Measurements from ENCODE around the gene AGAP3. TPM values are rescaled to one million over a fixed set of nuclear protein-coding genes. Genes with fewer than 3 reads are reported as not detected.

AGAP3 gene
- total and polyA plus RNA-seq, 4 donors: 45.7 to 247 (median 134) TPM

DNA sequence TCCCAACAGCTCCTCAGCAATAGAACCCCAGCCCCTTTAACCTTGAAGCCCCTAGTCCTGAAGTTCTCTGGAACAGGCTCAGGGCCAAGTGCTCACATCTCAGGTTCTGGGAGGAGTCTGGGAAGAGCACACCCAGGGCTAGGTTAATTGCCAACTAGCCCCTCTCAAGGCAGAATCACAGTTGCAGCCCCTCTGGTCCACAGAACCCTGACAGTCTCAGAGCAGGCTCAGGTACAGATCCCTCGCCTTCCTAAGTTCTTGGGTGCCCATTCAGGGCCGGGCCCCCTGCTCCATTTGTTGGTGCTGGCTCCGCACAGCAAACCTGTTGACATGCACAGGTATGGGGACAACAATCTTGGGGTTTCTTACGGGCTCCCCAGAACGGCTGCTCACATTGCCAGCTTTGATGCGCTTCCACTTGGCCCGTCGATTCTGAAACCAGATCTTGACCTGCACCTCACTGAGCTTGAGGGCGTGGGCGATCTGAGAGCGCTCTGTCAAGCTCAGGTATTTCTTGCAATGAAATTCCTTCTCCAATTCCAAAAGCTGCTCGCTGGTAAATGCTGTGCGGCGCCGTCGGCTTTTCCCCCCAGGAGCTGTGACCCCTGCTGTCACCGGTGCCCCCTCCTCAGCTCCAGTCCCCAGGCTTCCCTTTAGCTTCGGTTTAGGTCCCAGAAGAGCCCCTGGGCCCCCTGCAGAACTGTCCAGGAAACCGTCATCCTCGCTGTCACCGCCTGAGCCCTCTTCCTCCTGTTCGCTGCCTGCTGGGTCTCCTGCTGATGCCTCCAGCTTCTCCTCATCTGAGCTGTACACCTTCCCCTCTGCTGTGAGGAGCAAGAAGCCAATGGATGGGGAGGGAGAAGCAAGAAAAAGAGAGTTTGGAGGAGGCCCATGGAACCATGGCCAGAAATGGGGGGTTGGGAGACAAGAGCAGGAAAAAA is 62.3 kb downstream of the AGAP3 start:
- Histone ChIP-seq H3K27ac (ENCODE audit: low read depth, low read length) (no peak overlapping the region), H3K36me3 (ENCODE audit: control insufficient read depth, insufficient read depth, low read length) (peaks cover 17% of the 10 kb centered on the region), H3K9me3 (ENCODE audit: control insufficient read depth, insufficient read depth, low read length) (no peaks in the 10 kb centered on the region), H3K4me3 (ENCODE audit: low read depth, low read length) (no peak overlapping the region), H3K4me1 (ENCODE audit: control insufficient read depth, insufficient read depth, low read length) (peaks cover 11% of the 10 kb centered on the region), H3K27me3 (ENCODE audit: control insufficient read depth, insufficient read depth, low read length) (peaks cover 6% of the 10 kb centered on the region)
- 57% methylated on average over 21 of the region's 22 CpGs for WGBS (ENCODE audit: insufficient coverage)
- no peak for DNase-seq (ENCODE audit: low read depth in 4 of 6, low spot score in 6 of 6)

- H3K9me3 ChIP-seq (ENCODE audit: control insufficient read depth, insufficient read depth, low read length): no peaks in the 10 kb centered on the region
- no peak overlapping the region for H3K4me3 ChIP-seq (ENCODE audit: low read depth, low read length)
- H3K36me3 ChIP-seq (ENCODE audit: control insufficient read depth, insufficient read depth, low read length): peaks cover 4% of the 10 kb centered on the region
- H3K27me3 ChIP-seq (ENCODE audit: control insufficient read depth, insufficient read depth, low read length): peaks cover 9% of the 10 kb centered on the region
- peaks cover 6% of the 10 kb centered on the region for H3K4me1 ChIP-seq (ENCODE audit: control insufficient read depth, insufficient read depth, low read length)
- DNase-seq (ENCODE audit: low read depth in 4 of 6, low spot score in 6 of 6): no peak
- H3K27ac ChIP-seq (ENCODE audit: low read depth, low read length): no peak overlapping the region
- WGBS (ENCODE audit: insufficient coverage): 63% methylated on average over 1 of the region's 3 CpGs
Observed at GRCh38 chr7:151150388-151150787, 64.1 kb downstream of the AGAP3 start.

GRCh38 chr7:151152643-151153513 is 66.6 kb downstream of the AGAP3 start:
- DNase-seq (ENCODE audit: low read depth in 4 of 6, low spot score in 6 of 6): peak in 1 of 6 donors; percentile 44
- Histone ChIP-seq H3K27ac (ENCODE audit: low read depth, low read length) (no peak overlapping the region), H3K36me3 (ENCODE audit: control insufficient read depth, insufficient read depth, low read length) (peaks cover 3% of the 10 kb centered on the region), H3K4me1 (ENCODE audit: control insufficient read depth, insufficient read depth, low read length) (peaks cover 6% of the 10 kb centered on the region), H3K4me3 (ENCODE audit: low read depth, low read length) (no peak overlapping the region), H3K9me3 (ENCODE audit: control insufficient read depth, insufficient read depth, low read length) (no peaks in the 10 kb centered on the region), H3K27me3 (ENCODE audit: control insufficient read depth, insufficient read depth, low read length) (peaks cover 11% of the 10 kb centered on the region)
- 25% methylated on average over 3 of the region's 6 CpGs for WGBS (ENCODE audit: insufficient coverage)

GRCh38 chr7:151157645-151158329 is 71.5 kb downstream of the AGAP3 start:
- Histone ChIP-seq H3K4me3 (ENCODE audit: low read depth, low read length) (no peak overlapping the region), H3K27me3 (ENCODE audit: control insufficient read depth, insufficient read depth, low read length) (peaks cover 7% of the 10 kb centered on the region), H3K9me3 (ENCODE audit: control insufficient read depth, insufficient read depth, low read length) (no peaks in the 10 kb centered on the region), H3K27ac (ENCODE audit: low read depth, low read length) (no peak overlapping the region), H3K36me3 (ENCODE audit: control insufficient read depth, insufficient read depth, low read length) (no peaks in the 10 kb centered on the region), H3K4me1 (ENCODE audit: control insufficient read depth, insufficient read depth, low read length) (no peaks in the 10 kb centered on the region)
- WGBS (ENCODE audit: insufficient coverage): 54% methylated on average over 3 of the region's 7 CpGs
- no peak for DNase-seq (ENCODE audit: low read depth in 4 of 6, low spot score in 6 of 6)

DNA sequence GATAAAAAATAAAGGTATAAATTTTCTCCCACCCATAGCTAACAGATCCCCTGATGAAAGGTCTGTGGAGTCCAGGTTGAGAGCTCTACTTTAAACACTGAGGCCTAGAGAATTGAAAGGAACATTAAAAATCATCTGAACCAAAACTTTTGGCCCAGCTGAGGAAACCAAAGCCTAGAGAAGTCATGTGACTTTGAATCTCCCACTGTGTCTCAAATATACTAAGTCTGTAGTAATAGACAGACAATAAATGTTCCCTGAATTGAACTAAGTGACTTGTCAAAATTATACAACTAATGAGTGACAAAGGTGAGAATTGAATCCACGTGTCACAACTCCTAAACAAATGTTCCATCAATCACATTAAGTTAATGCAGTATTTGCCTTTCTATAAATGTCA is 75.5 kb downstream of the AGAP3 start:
- peaks cover 32% of the 10 kb centered on the region for H3K27me3 ChIP-seq (ENCODE audit: control insufficient read depth, insufficient read depth, low read length)
- H3K27ac ChIP-seq (ENCODE audit: low read depth, low read length): no peak overlapping the region
- DNase-seq (ENCODE audit: low read depth in 4 of 6, low spot score in 6 of 6): no peak
- no peaks in the 10 kb centered on the region for H3K36me3 ChIP-seq (ENCODE audit: control insufficient read depth, insufficient read depth, low read length)
- H3K4me1 ChIP-seq (ENCODE audit: control insufficient read depth, insufficient read depth, low read length): peaks cover 3% of the 10 kb centered on the region
- WGBS (ENCODE audit: insufficient coverage): no CpG with 5 or more reads among the region's 1 CpG
- H3K9me3 ChIP-seq (ENCODE audit: control insufficient read depth, insufficient read depth, low read length): no peaks in the 10 kb centered on the region
- H3K4me3 ChIP-seq (ENCODE audit: low read depth, low read length): no peak overlapping the region

DNA sequence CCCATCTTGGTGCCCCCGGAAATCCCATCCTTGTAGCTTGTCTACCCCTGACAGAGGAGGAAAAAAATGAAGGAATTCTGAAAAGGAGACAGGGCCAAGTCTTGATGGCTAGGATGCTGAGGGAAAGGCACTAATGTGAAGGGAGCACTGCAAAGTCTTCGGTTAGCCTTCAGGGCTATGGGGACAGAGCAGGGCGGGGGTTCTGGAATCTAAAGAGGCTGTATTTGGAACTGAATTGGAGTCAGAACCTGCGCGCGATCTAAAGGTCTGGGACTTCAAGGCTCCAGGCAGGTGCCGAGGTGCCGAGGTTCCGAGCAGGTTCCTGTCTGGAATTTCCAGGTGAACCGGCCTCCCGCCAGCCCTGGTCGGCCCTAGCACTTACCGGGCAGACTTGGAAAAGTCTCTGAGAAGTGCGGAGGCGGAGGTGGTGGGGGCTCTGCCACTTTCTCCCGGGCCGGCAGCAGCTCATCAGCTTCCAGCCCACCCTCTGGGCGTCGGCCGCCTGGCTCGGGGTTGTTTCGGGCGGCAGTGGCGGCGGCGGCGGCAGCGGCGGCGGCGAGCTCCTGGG is 80.4 kb downstream of the AGAP3 start:
- Histone ChIP-seq H3K4me1 (ENCODE audit: control insufficient read depth, insufficient read depth, low read length) (peaks cover 13% of the 10 kb centered on the region), H3K27ac (ENCODE audit: low read depth, low read length) (no peak overlapping the region), H3K4me3 (ENCODE audit: low read depth, low read length) (no peak overlapping the region), H3K36me3 (ENCODE audit: control insufficient read depth, insufficient read depth, low read length) (no peaks in the 10 kb centered on the region), H3K27me3 (ENCODE audit: control insufficient read depth, insufficient read depth, low read length) (peaks cover 53% of the 10 kb centered on the region), H3K9me3 (ENCODE audit: control insufficient read depth, insufficient read depth, low read length) (no peaks in the 10 kb centered on the region)
- 4% methylated on average over 30 of the region's 31 CpGs for WGBS (ENCODE audit: insufficient coverage)
- DNase-seq (ENCODE audit: low read depth in 4 of 6, low spot score in 6 of 6): no peak

DNA sequence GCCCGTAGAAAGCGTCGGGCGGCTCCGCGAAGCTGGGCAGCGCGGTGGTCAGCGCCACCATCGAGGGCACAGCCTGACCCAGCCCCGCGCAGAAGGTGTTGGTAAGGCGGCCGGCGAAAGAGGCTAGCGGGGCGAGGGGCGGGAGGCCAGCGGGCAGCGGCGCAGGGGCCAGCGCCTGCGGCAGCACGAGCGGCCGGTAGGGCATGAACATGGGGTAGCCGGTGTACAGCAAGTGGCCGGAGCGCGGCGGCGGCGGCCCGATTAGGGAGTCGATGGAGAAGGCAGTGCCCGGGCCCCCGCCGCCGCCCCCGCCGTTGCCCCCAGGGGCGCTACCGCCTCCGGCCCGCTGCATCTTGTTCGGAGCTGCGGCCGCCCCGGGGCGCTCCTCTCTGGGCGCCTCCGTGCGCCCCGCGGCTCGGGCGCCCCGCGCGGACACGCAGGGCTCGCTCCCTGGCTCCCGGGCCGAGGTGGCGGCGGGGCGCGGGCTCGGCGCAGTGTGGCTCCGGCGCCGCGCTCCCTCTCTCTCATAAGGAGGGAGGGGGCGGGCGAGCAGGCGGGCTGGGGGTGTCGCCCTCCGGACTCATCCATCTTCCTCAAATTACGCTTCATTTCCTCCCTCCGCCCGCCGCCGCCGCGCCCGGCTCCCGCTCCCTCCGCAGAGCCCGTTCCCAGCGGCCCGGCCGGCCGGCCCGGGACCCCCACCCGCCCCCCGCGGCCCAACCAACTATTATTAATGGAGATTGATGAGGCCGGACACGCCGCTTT is 81.1 kb downstream of the AGAP3 start, which contains the start of gene GBX1:
TSS of gene GBX1 (minus strand) at position 498 of the 765 bp plus-strand sequence. CDS start at position 352, 146 bp downstream.
- Histone ChIP-seq H3K4me3 (ENCODE audit: low read depth, low read length) (peak within 1 kb of the TSS; percentile 5), H3K27ac (ENCODE audit: low read depth, low read length) (no peak within 1 kb of the TSS), H3K4me1 (ENCODE audit: control insufficient read depth, insufficient read depth, low read length) (peaks cover 13% of the 10 kb centered on the region), H3K36me3 (ENCODE audit: control insufficient read depth, insufficient read depth, low read length) (no peaks in the 10 kb centered on the region), H3K27me3 (ENCODE audit: control insufficient read depth, insufficient read depth, low read length) (peaks cover 55% of the 10 kb centered on the region), H3K9me3 (ENCODE audit: control insufficient read depth, insufficient read depth, low read length) (no peaks in the 10 kb centered on the region)
- DNase-seq (ENCODE audit: low read depth in 4 of 6, low spot score in 6 of 6): peak in 2 of 6 donors; percentile 55 to 69
- WGBS (ENCODE audit: insufficient coverage): under 1% methylated on average over 70 of the region's 101 CpGs

DNA sequence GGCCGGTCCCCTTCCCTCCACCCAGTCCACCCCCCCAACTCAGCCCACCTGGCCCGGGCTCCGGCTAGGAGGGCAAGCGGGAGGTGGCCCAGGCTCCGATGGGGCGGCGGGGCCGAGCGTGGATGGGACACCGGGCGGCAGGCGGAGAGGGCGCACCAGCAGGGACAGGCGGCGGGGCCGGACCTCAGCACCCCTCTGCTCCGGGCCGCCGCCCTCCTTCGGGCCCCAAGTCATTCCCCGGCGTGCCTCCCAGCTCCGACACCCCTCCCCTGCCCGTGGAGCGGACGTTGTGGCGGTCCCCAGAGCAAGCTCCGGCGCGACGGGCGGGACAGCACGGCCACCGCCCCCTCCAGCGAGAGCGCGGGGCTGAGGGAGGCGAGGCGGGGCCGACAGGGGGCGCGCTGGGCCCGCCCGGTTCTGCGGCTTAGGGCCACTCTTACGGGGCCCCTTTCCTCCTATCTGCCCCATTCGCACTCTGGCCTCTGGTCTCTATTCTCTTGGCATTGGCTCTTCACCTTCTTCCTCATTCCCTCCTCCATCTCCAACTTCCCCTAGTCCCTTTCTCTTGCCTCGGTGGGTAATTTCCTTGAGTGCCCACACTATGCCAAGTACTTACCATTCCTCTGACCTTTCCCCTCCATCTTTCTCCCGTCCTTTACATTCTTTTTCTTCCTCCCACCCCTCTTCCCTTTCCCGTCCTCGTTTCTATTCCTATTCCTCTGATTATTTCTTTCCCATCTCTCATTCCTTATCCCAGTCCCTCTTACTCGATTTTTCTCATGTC is 81.9 kb downstream of the AGAP3 start:
- H3K9me3 ChIP-seq (ENCODE audit: control insufficient read depth, insufficient read depth, low read length): no peaks in the 10 kb centered on the region
- H3K4me3 ChIP-seq (ENCODE audit: low read depth, low read length): peak overlapping the region; percentile 5
- no peaks in the 10 kb centered on the region for H3K36me3 ChIP-seq (ENCODE audit: control insufficient read depth, insufficient read depth, low read length)
- peaks cover 62% of the 10 kb centered on the region for H3K27me3 ChIP-seq (ENCODE audit: control insufficient read depth, insufficient read depth, low read length)
- peak in 1 of 6 donors; percentile 33 for DNase-seq (ENCODE audit: low read depth in 4 of 6, low spot score in 6 of 6)
- 2% methylated on average over 52 of the region's 52 CpGs for WGBS (ENCODE audit: insufficient coverage)
- H3K4me1 ChIP-seq (ENCODE audit: control insufficient read depth, insufficient read depth, low read length): peaks cover 19% of the 10 kb centered on the region
- H3K27ac ChIP-seq (ENCODE audit: low read depth, low read length): no peak overlapping the region

All from spinal cord (tissue), 10 donors.